Brain microvascular endothelial cell (primary cell): Measurements from ENCODE around the gene NUMB.

ENCODE experiments used
- DNase-seq: peaks from one replicate; pipeline ENCODE4 v3.0.0-alpha.2; 2020
- H3K27ac ChIP-seq: fragments of 250-450 bp; sonication (Bioruptor Pico); 2 replicates; pipeline ENCODE4 v1.5.1; 2020; ENCODE audit warnings: mild to moderate bottlenecking, moderate library complexity
- H3K27me3 ChIP-seq: fragments of 250-450 bp; sonication (Bioruptor Pico); replicated peaks from 2 replicates; pipeline ENCODE4 v1.5.1; 2020; ENCODE audit warnings: mild to moderate bottlenecking
- H3K36me3 ChIP-seq: fragments of 250-450 bp; sonication (Bioruptor Pico); replicated peaks from 2 replicates; pipeline ENCODE4 v1.5.1; 2020; ENCODE audit warnings: mild to moderate bottlenecking
- H3K4me3 ChIP-seq: 2 replicates; pipeline ENCODE4 v1.5.1; 2011; ENCODE audit warnings: low read depth, mild to moderate bottlenecking, control low read depth, low read length, moderate library complexity
- CTCF ChIP-seq: IDR thresholded peaks from 2 replicates; pipeline ENCODE4 v1.5.1; 2011; ENCODE audit warnings: low read depth, mild to moderate bottlenecking, moderate library complexity, low read length, control low read depth, inconsistent platforms; ENCODE audit errors: missing control alignments
- in situ Hi-C: cut with HindIII; loops from 2 replicates; pipeline ENCODE4 v1.10.0; 2017; ENCODE audit warnings: low sequenced_read_pairs, low pct_ligation_motif_present

Gene NUMB

GRCh38 chr14:73261520-73262426 is 196.6 kb downstream of the NUMB start:
- DNase-seq, result no peak
- H3K36me3 ChIP-seq, result no peaks in the 10 kb centered on the region
- no peak overlapping the region for H3K27ac ChIP-seq
- in situ Hi-C loops, result no loop called here
- H3K27me3 ChIP-seq, result no peaks in the 10 kb centered on the region
- H3K4me3 ChIP-seq, result no peak overlapping the region
- TF ChIP-seq CTCF, result no peak

- no peak for DNase-seq
- no peaks in the 10 kb centered on the region for H3K36me3 ChIP-seq
- in situ Hi-C loops, result no loop called here
Measured at GRCh38 chr14:73261075-73261474, 197.3 kb downstream of the NUMB start.

GRCh38 chr14:73260574-73260973 is 197.8 kb downstream of the NUMB start:
- Histone ChIP-seq H3K4me3 (no peak overlapping the region), H3K27ac (no peak overlapping the region), H3K27me3 (no peaks in the 10 kb centered on the region), H3K36me3 (no peaks in the 10 kb centered on the region)
- no peak for TF ChIP-seq CTCF
- in situ Hi-C loops, result no loop called here
- DNase-seq, result no peak

More at GRCh38 chr14:73261075-73261474, 197.3 kb downstream of the NUMB start:
- H3K4me3 ChIP-seq, result no peak overlapping the region
- H3K27ac ChIP-seq, result no peak overlapping the region
- no peaks in the 10 kb centered on the region for H3K27me3 ChIP-seq
- TF ChIP-seq CTCF, result no peak

GRCh38 chr14:73259837-73260236 is 198.5 kb downstream of the NUMB start:
- Histone ChIP-seq H3K27me3 (no peaks in the 10 kb centered on the region), H3K27ac (no peak overlapping the region), H3K4me3 (no peak overlapping the region), H3K36me3 (no peaks in the 10 kb centered on the region)
- in situ Hi-C loops, result no loop called here
- DNase-seq, result no peak
- no peak for TF ChIP-seq CTCF

GRCh38 chr14:73258845-73259611 is 199.3 kb downstream of the NUMB start:
- H3K36me3 ChIP-seq, result no peaks in the 10 kb centered on the region
- no peak overlapping the region for H3K27ac ChIP-seq
- in situ Hi-C loops, result no loop called here
- no peaks in the 10 kb centered on the region for H3K27me3 ChIP-seq
- DNase-seq, result no peak
- H3K4me3 ChIP-seq, result no peak overlapping the region
- no peak for TF ChIP-seq CTCF
